Measurements from ENCODE around the gene UCK1.

DNA sequence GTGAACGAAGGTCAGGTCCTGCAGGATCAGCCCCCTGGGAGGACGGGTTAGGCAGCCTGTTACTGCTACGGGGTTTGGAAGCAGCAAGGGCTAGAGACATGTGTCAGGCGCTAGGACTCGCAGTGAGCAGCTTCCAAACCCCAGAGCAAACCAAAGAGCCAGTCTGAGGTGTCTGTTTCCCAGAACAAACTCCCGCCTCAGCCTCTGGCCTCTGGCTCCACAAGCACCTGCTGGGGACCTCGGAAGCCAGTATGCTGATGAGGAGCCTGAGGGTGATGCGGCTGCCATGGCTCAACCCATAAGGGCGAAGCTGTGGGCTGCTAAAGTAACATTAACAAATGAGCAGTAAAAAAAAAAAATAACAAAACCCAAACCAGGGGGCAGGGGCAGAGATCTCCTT lies 49.3 kb upstream of the UCK1 start:
- no peak for TF ChIP-seq POLR2A (IDR thresholded peaks at IDR 0.05; ENCODE audit: insufficient read depth in 1 of 2, low read depth in 2 of 2, low read length in 2 of 2)
- no peak for TF ChIP-seq FOXO1 (CRISPR knock-in tag; IDR thresholded peaks at IDR 0.05)

Measured in HepG2 (cell line).